A673 (cell line): ENCODE measurements around the gene AFAP1. TPM values are rescaled to one million over a fixed set of nuclear protein-coding genes. Genes with fewer than 3 reads are reported as not detected.

ENCODE experiments used
- BruUV-seq: library from RNA; stranded (reverse); fragments of 400-500 nt; replicated peaks from 2 replicates; lab custom pipeline; 2021; lab: Mats Ljungman, UMichigan
- CTCF ChIA-PET: fragments of 300-600 bp; sonication (Branson Sonifier 250); formaldehyde crosslinking; loops from one replicate; lab custom pipeline; 2022; ENCODE audit warnings: antibody characterized with exemption; lab: Charles Lee
- POLR2A ChIA-PET: fragments of 300-600 bp; sonication (Branson Sonifier 250); formaldehyde crosslinking; loops from one replicate; lab custom pipeline; 2022; ENCODE audit warnings: antibody characterized with exemption; ENCODE audit not compliant: low non-redundant PET; lab: Charles Lee
- DNase-seq: peaks from one replicate; pipeline ENCODE4 v3.0.0-alpha.2; 2015; ENCODE audit warnings: low spot score
- H3K27ac ChIP-seq: fragments of 200-600 bp; sonication (generic); 2 replicates; pipeline ENCODE4 v1.5.1; 2016; ENCODE audit warnings: mixed run types, low read depth, mild to moderate bottlenecking, mixed read lengths, antibody characterized with exemption, low read length; ENCODE audit not compliant: poor library complexity, severe bottlenecking
- H3K27me3 ChIP-seq: fragments of 200-600 bp; sonication (generic); replicated peaks from 2 replicates; pipeline ENCODE4 v1.6.1; 2017; ENCODE audit warnings: mixed run types, low read depth, mild to moderate bottlenecking, mixed read lengths, antibody characterized with exemption, low read length; ENCODE audit not compliant: insufficient read depth, poor library complexity
- H3K36me3 ChIP-seq: fragments of 200-600 bp; sonication (generic); 2 replicates; pipeline ENCODE4 v1.6.1; 2016; ENCODE audit warnings: mixed run types, mild to moderate bottlenecking, mixed read lengths, antibody characterized with exemption, low read length; ENCODE audit not compliant: insufficient read depth, poor library complexity, severe bottlenecking
- H3K4me1 ChIP-seq: fragments of 200-600 bp; sonication (generic); 2 replicates; pipeline ENCODE4 v1.6.1; 2017; ENCODE audit warnings: mixed run types, mild to moderate bottlenecking, mixed read lengths, antibody characterized with exemption, low read length; ENCODE audit not compliant: insufficient read depth, poor library complexity, severe bottlenecking
- H3K4me3 ChIP-seq: fragments of 200-600 bp; sonication (generic); 2 replicates; pipeline ENCODE4 v1.5.1; 2016; ENCODE audit warnings: low read depth, mixed run types, mild to moderate bottlenecking, mixed read lengths, low read length; ENCODE audit not compliant: poor library complexity, severe bottlenecking
- H3K9me3 ChIP-seq: fragments of 200-600 bp; sonication (generic); 2 replicates; pipeline ENCODE4 v1.6.1; 2016; ENCODE audit warnings: mixed run types, low read depth, mild to moderate bottlenecking, mixed read lengths, antibody characterized with exemption, low read length; ENCODE audit not compliant: poor library complexity, severe bottlenecking
- CTCF ChIP-seq: fragments of 300-800, 200-600 bp; sonication (generic); conservative IDR thresholded peaks from 2 replicates; pipeline ENCODE4 v1.5.1; 2017; ENCODE audit warnings: low read depth, mild to moderate bottlenecking, antibody characterized with exemption, low read length, moderate library complexity, mixed read lengths
- EZH2 ChIP-seq: fragments of 200-600 bp; sonication (generic); IDR thresholded peaks from 2 replicates; pipeline ENCODE4 v1.6.1; 2017; ENCODE audit warnings: borderline replicate concordance, low read depth, mild to moderate bottlenecking, mixed read lengths, antibody characterized with exemption, low read length; ENCODE audit not compliant: poor library complexity, severe bottlenecking
- intact Hi-C: fragments of 100-400 bp; cut with micrococcal nuclease; formaldehyde crosslinking; loops from one replicate; pipeline ENCODE4 v1.10.0; 2022; ENCODE audit not compliant: unreplicated experiment
- total RNA-seq: library from RNA; stranded (reverse); gene quantifications from 2 replicates; pipeline ENCODE4 v1.2.3, GENCODE V29; 2021

The AFAP1 gene
- total RNA-seq, 1 experiment from 2014 or later: 42.6 TPM

GRCh38 chr4:7845493-7846128 is 94.0 kb downstream of the AFAP1 start:
- Histone ChIP-seq H3K4me3 (no peak overlapping the region), H3K27ac (no peak overlapping the region), H3K9me3 (no peaks in the 10 kb centered on the region), H3K36me3 (peaks cover 11% of the 10 kb centered on the region), H3K4me1 (peaks cover 5% of the 10 kb centered on the region), H3K27me3 (no peaks in the 10 kb centered on the region)
- intact Hi-C loops: loop anchor here (2.0 kb wide), 1 partner anchor 41 kb away; no protein-coding TSS in a partner anchor
- no peak for DNase-seq
- POLR2A ChIA-PET: no interaction called here
- BruUV-seq: no TSS peak
- CTCF ChIA-PET: interaction anchor here (0.6 to 1.2 kb wide), 3 partner anchors 25 to 92 kb away, joined by 3 to 5 read pairs (median 3); no protein-coding TSS in a partner anchor
- no peak for TF ChIP-seq EZH2
- TF ChIP-seq CTCF: peak; percentile 57

GRCh38 chr4:7844594-7844991 is 95.1 kb downstream of the AFAP1 start:
- H3K4me3 ChIP-seq: no peak overlapping the region
- no TSS peak for BruUV-seq
- no peak for DNase-seq
- H3K27me3 ChIP-seq: no peaks in the 10 kb centered on the region
- H3K4me1 ChIP-seq: peaks cover 5% of the 10 kb centered on the region
- intact Hi-C loops: loop anchor here (2.0 to 5.0 kb wide), 2 partner anchors 40 to 143 kb away; no protein-coding TSS in a partner anchor
- ChIA-PET CTCF (interaction anchor here (0.6 to 1.7 kb wide), 7 partner anchors 16 to 115 kb away, joined by 3 to 13 read pairs (median 4); partner anchors contain the start of gene AFAP1), POLR2A (interaction anchor here (0.5 kb wide), 1 partner anchor 1204 kb away, joined by 3 read pairs; the partner anchor contains the start of gene MRFAP1)
- H3K9me3 ChIP-seq: no peaks in the 10 kb centered on the region
- H3K27ac ChIP-seq: peak overlapping the region; percentile 21
- peaks cover 11% of the 10 kb centered on the region for H3K36me3 ChIP-seq
- TF ChIP-seq CTCF: 0 out of 2 replicates have a peak, but pooled peaks have one; percentile 34
- no peak for TF ChIP-seq EZH2

- peaks cover 5% of the 10 kb centered on the region for H3K4me1 ChIP-seq
- peak; percentile 82 for DNase-seq
- CTCF ChIA-PET: interaction anchor here (0.6 to 1.7 kb wide), 10 partner anchors 16 to 198 kb away, joined by 3 to 13 read pairs (median 4); partner anchors contain the start of gene AFAP1
Measured at GRCh38 chr4:7843831-7844593, 95.6 kb downstream of the AFAP1 start.

More at GRCh38 chr4:7843831-7844593, 95.6 kb downstream of the AFAP1 start:
- TF ChIP-seq CTCF (peak; percentile 82), EZH2 (no peak)
- intact Hi-C loops: loop anchor here (2.0 to 5.0 kb wide), 2 partner anchors 39 to 143 kb away; no protein-coding TSS in a partner anchor
- peaks cover 11% of the 10 kb centered on the region for H3K36me3 ChIP-seq
- BruUV-seq: no TSS peak
- no peak overlapping the region for H3K4me3 ChIP-seq
- POLR2A ChIA-PET: interaction anchor here (0.5 kb wide), 1 partner anchor 1204 kb away, joined by 3 read pairs; the partner anchor contains the start of gene MRFAP1
- H3K27ac ChIP-seq: peak overlapping the region; percentile 21
- H3K27me3 ChIP-seq: no peaks in the 10 kb centered on the region
- no peaks in the 10 kb centered on the region for H3K9me3 ChIP-seq
